Activated CD8-positive, alpha-beta memory T cell treated with anti-CD3 and anti-CD28 coated beads for 48 hours (primary cell): ENCODE measurements around the gene EEF2K.
"Not testable (repeated sequence)": the region's sequence is repeated elsewhere in the genome, so short reads cannot be mapped to it uniquely, and the experiment has no call there.

ENCODE experiments used
- DNase-seq, 3 experiments: peaks; one replicate each; pipeline ENCODE4 v3.0.0-alpha.2; 2020; ENCODE audit warnings: low read depth in 2 of 3, low spot score in 2 of 3

The EEF2K gene

GRCh38 chr16:22189473-22190080 lies 16.5 kb upstream of the EEF2K start:
- DNase-seq = no peak

- DNase-seq = peak; percentile 99 to 100 (median 100)
Observed at GRCh38 chr16:22190081-22190775, 15.8 kb upstream of the EEF2K start.

DNA sequence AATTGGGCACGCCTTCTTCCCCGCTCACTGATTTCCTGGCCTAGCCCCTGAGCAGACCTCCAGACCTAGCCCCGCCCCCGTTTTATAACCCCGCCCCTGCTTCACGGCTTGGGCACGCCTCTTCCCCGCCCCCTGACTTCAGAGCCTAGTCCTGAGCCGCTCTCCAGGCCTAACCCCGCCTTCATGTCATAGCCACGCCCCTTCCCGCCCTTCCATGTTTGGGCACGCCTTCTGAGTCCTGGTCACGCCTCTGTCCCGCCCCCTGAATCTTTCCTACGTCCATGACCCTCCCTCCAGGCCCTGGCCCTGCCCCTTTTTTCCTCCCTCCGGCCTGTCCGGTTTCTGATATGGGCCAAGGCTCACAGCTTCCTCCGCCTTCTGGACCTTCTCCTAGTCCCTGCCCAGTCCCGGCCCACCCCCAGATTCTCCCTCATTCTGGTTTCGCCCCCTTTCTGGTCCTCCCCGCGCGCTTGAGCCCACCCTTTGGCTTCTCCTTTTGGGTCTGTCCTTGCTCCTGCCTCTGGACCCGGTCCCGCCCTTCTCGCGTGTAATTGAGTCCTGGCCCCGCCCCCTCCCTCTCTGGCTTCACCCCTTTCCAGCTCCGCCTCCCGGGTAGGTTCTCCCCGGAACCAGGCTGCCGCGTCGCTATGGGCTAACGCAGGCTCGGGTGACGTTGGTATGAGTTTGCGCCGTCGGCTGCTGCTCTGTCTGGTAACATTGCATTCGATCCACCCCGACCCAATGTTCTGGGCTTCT lies 15.1 kb upstream of the EEF2K start:
- peak; percentile 94 to 95 (median 94) for DNase-seq

GRCh38 chr16:22191532-22192260 lies 14.4 kb upstream of the EEF2K start:
- DNase-seq = no peak

DNA sequence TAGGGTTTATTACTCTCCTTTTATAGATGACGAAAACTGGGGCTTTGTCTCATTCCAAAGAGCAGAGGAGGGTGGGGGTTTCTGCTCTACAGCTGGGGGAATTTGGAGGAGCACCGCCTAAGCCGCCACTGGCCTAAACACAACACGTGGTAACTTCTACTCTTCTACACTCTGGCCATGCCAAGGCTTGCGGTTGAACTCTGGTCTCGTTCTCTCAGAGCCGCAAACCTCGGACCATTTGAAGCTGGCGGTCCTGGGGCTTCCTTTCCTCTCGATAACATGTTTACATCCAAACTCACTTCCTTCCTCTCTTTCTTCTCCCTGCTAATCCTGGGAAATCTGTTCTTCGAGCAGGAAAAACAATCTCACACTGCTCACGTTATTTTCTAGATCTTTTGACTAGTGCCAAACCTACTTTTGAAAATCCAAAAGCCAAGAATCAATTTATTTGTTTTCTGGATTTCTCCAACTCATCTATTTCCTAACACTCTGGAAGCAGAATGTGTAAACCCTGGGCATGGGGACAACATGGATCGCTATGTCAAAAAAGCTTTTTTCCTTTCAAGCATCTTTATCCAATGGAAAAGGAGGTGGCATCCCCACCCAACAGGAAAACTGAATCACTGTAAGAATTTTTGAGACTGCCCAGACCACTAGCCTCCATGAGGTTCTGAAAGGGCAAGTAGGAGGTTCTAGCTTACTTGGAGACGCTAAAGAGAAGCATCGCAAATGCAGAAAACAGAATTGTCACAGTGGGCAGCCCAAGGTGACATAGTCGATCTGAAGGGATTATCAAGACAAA lies 13.6 kb upstream of the EEF2K start:
- peak; percentile 51 to 69 (median 58) for DNase-seq

- DNase-seq = no peak
Observed at GRCh38 chr16:22193063-22193411, 13.0 kb upstream of the EEF2K start.

DNA sequence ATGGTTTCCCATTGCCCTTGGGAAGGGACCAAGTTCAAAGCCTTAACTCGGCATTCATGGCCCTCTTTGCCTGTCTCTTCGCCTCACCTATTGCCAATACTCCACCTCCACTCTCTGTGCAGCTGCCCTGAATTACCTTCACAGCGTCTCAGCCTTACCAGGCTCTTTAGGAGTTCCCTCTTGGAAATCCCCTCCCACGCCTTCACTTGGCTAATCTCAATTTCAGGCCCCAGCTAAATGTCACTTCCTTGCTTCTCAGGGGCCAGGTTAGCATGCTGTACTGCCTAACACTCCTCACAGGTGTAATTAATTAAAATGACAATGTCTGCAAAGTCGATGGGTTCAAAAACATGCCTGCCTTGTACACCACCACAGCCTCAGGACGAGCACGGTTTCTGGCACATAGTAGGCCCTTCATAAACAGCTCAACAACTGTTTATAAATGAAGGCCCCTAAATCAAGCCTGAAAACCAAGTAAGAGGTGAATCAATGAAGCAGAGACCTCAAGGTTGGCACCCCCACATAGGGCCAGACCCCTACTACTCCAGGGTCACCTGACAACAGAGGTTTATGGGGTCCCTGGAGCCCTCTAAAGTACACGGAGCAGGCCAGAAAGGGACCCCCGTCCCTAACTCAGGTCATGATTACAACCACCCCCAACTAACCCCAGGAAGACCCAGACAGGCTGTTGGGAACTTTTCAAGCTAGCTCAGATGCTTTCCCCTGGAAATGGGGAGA lies 11.2 kb upstream of the EEF2K start:
- DNase-seq = no peak

DNA sequence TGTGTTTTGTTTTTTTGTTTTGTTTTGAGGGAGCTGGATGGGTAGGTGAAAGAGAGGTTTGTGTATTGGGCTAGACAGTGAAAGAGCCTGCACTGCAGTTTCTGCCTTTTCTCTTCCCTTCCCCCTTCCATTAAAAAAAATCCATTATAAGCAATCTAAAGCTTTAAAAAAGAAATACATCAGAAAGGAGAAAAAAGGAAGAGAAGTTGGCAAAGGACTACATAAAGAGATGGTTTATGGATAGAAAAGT lies 10.7 kb upstream of the EEF2K start:
- DNase-seq = no peak

GRCh38 chr16:22195695-22196558 lies 10.2 kb upstream of the EEF2K start:
- peak; percentile 85 to 100 (median 99) for DNase-seq

- not testable (repeated sequence) for DNase-seq
Observed at GRCh38 chr16:22196559-22197168, 9.4 kb upstream of the EEF2K start.

DNA sequence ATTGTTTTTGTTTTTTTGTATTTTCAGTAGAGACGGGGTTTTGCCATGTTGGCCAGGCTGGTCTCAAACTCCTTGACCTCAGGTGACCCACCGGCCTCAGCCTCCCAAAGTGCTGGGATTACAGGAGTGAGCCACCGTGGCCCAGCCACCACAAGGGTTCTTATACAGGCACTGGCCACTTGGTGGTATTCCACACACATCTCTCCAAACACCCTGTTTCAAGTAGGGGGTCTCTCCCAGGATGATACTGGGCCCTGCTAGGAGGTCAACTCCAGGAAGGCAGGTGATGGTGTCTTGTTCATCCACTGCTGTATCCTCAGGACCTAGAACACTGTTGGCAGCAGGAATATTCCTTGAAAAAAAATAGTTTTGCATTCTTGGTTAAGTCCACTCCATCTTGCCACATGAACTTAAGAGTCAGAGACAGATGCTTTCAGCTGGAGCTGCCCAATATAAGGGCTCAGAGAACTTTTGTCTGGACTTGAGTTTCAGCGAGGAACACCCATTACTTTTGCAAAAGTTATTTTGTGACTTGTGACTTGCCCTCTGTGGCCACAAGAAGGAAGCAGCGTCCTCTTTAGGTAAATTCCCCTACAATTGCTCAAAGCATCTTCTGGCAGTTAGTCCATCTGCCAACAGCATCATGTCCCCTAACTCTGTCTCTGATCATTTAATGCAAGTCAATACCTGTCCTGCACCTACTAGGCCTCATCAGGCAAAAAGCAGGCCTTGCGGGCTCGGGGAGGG lies 7.4 kb upstream of the EEF2K start:
- no peak for DNase-seq

GRCh38 chr16:22202261-22202637 lies 3.8 kb upstream of the EEF2K start:
- DNase-seq = no peak

- DNase-seq = no peak
Observed at GRCh38 chr16:22203091-22203490, 3.0 kb upstream of the EEF2K start.

- DNase-seq = no peak
Observed at GRCh38 chr16:22204091-22204655, 1.9 kb upstream of the EEF2K start.

- DNase-seq = no peak
Observed at GRCh38 chr16:22205577-22206012, 483 bp upstream of the EEF2K start.

- DNase-seq = peak; percentile 58 to 84 (median 64)
Observed at GRCh38 chr16:22206842-22207714, 1.0 kb downstream of the EEF2K start.
